ENCODE results near the gene ZIC4.

- TF ChIP-seq, protein P1, sequence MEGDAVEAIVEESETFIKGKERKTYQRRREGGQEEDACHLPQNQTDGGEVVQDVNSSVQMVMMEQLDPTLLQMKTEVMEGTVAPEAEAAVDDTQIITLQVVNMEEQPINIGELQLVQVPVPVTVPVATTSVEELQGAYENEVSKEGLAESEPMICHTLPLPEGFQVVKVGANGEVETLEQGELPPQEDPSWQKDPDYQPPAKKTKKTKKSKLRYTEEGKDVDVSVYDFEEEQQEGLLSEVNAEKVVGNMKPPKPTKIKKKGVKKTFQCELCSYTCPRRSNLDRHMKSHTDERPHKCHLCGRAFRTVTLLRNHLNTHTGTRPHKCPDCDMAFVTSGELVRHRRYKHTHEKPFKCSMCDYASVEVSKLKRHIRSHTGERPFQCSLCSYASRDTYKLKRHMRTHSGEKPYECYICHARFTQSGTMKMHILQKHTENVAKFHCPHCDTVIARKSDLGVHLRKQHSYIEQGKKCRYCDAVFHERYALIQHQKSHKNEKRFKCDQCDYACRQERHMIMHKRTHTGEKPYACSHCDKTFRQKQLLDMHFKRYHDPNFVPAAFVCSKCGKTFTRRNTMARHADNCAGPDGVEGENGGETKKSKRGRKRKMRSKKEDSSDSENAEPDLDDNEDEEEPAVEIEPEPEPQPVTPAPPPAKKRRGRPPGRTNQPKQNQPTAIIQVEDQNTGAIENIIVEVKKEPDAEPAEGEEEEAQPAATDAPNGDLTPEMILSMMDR (conservative IDR thresholded peaks at IDR 0.05; ENCODE audit: low read depth in 2 of 2): no peak
- no peak for TF ChIP-seq POLR2AphosphoS5 (IDR thresholded peaks at IDR 0.05; ENCODE audit: low read depth)
- TF ChIP-seq JUNB (IDR thresholded peaks at IDR 0.05; ENCODE audit: unreplicated experiment): no peak
- TF ChIP-seq EZH2 (IDR thresholded peaks at IDR 0.05; ENCODE audit: low read depth, unreplicated experiment): peak; percentile 88
- peak; percentile 75; the same call in 1 of the 2 replicates for TF ChIP-seq CREB1 (CRISPR knock-in tag; IDR thresholded peaks at IDR 0.05; ENCODE audit: low read depth)
- no peak for TF ChIP-seq ZNF331 (CRISPR knock-in tag; IDR thresholded peaks at IDR 0.05; ENCODE audit: low read depth)
- peak; percentile 79 for TF ChIP-seq EZH2phosphoT487 (IDR thresholded peaks at IDR 0.05; ENCODE audit: unreplicated experiment)
- no peak for TF ChIP-seq NANOG (IDR thresholded peaks at IDR 0.05; ENCODE audit: borderline replicate concordance)
- TF ChIP-seq ZNF114 (CRISPR knock-in tag; IDR thresholded peaks at IDR 0.05): no peak
- TF ChIP-seq REST (IDR thresholded peaks at IDR 0.05; ENCODE audit: unreplicated experiment): no peak
- TF ChIP-seq, protein P2, sequence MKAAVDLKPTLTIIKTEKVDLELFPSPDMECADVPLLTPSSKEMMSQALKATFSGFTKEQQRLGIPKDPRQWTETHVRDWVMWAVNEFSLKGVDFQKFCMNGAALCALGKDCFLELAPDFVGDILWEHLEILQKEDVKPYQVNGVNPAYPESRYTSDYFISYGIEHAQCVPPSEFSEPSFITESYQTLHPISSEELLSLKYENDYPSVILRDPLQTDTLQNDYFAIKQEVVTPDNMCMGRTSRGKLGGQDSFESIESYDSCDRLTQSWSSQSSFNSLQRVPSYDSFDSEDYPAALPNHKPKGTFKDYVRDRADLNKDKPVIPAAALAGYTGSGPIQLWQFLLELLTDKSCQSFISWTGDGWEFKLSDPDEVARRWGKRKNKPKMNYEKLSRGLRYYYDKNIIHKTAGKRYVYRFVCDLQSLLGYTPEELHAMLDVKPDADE (IDR thresholded peaks at IDR 0.05): no peak
- TF ChIP-seq, protein P3, sequence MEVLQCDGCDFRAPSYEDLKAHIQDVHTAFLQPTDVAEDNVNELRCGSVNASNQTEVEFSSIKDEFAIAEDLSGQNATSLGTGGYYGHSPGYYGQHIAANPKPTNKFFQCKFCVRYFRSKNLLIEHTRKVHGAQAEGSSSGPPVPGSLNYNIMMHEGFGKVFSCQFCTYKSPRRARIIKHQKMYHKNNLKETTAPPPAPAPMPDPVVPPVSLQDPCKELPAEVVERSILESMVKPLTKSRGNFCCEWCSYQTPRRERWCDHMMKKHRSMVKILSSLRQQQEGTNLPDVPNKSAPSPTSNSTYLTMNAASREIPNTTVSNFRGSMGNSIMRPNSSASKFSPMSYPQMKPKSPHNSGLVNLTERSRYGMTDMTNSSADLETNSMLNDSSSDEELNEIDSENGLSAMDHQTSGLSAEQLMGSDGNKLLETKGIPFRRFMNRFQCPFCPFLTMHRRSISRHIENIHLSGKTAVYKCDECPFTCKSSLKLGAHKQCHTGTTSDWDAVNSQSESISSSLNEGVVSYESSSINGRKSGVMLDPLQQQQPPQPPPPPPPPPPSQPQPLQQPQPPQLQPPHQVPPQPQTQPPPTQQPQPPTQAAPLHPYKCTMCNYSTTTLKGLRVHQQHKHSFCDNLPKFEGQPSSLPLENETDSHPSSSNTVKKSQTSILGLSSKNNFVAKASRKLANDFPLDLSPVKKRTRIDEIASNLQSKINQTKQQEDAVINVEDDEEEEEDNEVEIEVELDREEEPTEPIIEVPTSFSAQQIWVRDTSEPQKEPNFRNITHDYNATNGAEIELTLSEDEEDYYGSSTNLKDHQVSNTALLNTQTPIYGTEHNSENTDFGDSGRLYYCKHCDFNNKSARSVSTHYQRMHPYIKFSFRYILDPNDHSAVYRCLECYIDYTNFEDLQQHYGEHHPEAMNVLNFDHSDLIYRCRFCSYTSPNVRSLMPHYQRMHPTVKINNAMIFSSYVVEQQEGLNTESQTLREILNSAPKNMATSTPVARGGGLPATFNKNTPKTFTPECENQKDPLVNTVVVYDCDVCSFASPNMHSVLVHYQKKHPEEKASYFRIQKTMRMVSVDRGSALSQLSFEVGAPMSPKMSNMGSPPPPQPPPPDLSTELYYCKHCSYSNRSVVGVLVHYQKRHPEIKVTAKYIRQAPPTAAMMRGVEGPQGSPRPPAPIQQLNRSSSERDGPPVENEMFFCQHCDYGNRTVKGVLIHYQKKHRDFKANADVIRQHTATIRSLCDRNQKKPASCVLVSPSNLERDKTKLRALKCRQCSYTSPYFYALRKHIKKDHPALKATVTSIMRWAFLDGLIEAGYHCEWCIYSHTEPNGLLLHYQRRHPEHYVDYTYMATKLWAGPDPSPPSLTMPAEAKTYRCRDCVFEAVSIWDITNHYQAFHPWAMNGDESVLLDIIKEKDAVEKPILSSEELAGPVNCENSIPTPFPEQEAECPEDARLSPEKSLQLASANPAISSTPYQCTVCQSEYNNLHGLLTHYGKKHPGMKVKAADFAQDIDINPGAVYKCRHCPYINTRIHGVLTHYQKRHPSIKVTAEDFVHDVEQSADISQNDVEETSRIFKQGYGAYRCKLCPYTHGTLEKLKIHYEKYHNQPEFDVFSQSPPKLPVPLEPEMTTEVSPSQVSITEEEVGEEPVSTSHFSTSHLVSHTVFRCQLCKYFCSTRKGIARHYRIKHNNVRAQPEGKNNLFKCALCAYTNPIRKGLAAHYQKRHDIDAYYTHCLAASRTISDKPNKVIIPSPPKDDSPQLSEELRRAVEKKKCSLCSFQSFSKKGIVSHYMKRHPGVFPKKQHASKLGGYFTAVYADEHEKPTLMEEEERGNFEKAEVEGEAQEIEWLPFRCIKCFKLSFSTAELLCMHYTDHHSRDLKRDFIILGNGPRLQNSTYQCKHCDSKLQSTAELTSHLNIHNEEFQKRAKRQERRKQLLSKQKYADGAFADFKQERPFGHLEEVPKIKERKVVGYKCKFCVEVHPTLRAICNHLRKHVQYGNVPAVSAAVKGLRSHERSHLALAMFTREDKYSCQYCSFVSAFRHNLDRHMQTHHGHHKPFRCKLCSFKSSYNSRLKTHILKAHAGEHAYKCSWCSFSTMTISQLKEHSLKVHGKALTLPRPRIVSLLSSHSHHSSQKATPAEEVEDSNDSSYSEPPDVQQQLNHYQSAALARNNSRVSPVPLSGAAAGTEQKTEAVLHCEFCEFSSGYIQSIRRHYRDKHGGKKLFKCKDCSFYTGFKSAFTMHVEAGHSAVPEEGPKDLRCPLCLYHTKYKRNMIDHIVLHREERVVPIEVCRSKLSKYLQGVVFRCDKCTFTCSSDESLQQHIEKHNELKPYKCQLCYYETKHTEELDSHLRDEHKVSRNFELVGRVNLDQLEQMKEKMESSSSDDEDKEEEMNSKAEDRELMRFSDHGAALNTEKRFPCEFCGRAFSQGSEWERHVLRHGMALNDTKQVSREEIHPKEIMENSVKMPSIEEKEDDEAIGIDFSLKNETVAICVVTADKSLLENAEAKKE (CRISPR knock-in tag; IDR thresholded peaks at IDR 0.05): no peak
- TF ChIP-seq STAT1 (IDR thresholded peaks at IDR 0.05; ENCODE audit: unreplicated experiment): no peak
Observed at GRCh38 chr3:147423798-147424580, 17.6 kb upstream of the ZIC4 start.

All from GM23338 (cell line).